ENCODE data around the gene SH3PXD2A. TPM values are rescaled to one million over a fixed set of nuclear protein-coding genes. Genes with fewer than 3 reads are reported as not detected.

SH3PXD2A gene
- total and polyA plus RNA-seq, 12 donors = 6.9 to 44.9 (median 34.4) TPM

GRCh38 chr10:103823706-103824272, 31.6 kb downstream of the SH3PXD2A start:
- WGBS, 2 donors = 70 to 73% methylated on average over 9 of the region's 9 CpGs
- H3K27ac ChIP-seq = no peak overlapping the region
- no peaks in the 10 kb centered on the region for H3K9me3 ChIP-seq
- peaks cover 11 to 74% (median 56%) of the 10 kb centered on the region in 9 donors for H3K4me1 ChIP-seq
- H3K4me3 ChIP-seq = no peak overlapping the region
- H3K36me3 ChIP-seq = no peaks in the 10 kb centered on the region
- intact Hi-C loops (cut with DNase I) = no loop called here
- DNase-seq (no peak), ATAC-seq (peak in 1 of 8 donors; percentile 26)
- no peak for TF ChIP-seq CTCF (IDR thresholded peaks at IDR 0.05)
- H3K27me3 ChIP-seq = no peaks in the 10 kb centered on the region

- peaks cover 11 to 77% (median 57%) of the 10 kb centered on the region in 9 donors for H3K4me1 ChIP-seq
- intact Hi-C loops (cut with DNase I) = no loop called here
- no peak for DNase-seq
- WGBS, 2 donors = 52 to 53% methylated on average over 3 of the region's 3 CpGs
- H3K27me3 ChIP-seq = no peaks in the 10 kb centered on the region
- no peak for ATAC-seq
- H3K9me3 ChIP-seq = no peaks in the 10 kb centered on the region
- no peak overlapping the region for H3K27ac ChIP-seq
- no peak for TF ChIP-seq CTCF (IDR thresholded peaks at IDR 0.05)
- H3K4me3 ChIP-seq = no peak overlapping the region
- no peaks in the 10 kb centered on the region for H3K36me3 ChIP-seq
Measured at GRCh38 chr10:103822800-103823199, 32.6 kb downstream of the SH3PXD2A start.

GRCh38 chr10:103822107-103822716, 33.2 kb downstream of the SH3PXD2A start:
- intact Hi-C loops (cut with DNase I) = no loop called here
- H3K27ac ChIP-seq = no peak overlapping the region
- H3K4me1 ChIP-seq = peaks cover 11 to 72% (median 57%) of the 10 kb centered on the region in 9 donors
- no peaks in the 10 kb centered on the region for H3K9me3 ChIP-seq
- DNase-seq = no peak
- H3K36me3 ChIP-seq = no peaks in the 10 kb centered on the region
- no peak overlapping the region for H3K4me3 ChIP-seq
- ATAC-seq = no peak
- no peaks in the 10 kb centered on the region for H3K27me3 ChIP-seq
- TF ChIP-seq CTCF (IDR thresholded peaks at IDR 0.05) = no peak
- 82 to 91% methylated on average over 5 of the region's 5 CpGs for WGBS, 2 donors

GRCh38 chr10:103820101-103821062, 35.0 kb downstream of the SH3PXD2A start:
- H3K27ac ChIP-seq = peak overlapping the region in 7 of 10 donors; percentile 22 to 73 (median 42)
- WGBS, 2 donors = 24 to 30% methylated on average over 18 to 19 of the region's 19 CpGs
- TF ChIP-seq CTCF (IDR thresholded peaks at IDR 0.05) = no peak
- H3K9me3 ChIP-seq = no peaks in the 10 kb centered on the region
- H3K4me1 ChIP-seq = peaks cover 11 to 75% (median 51%) of the 10 kb centered on the region in 9 donors
- ATAC-seq = peak; percentile 82 to 92 (median 88)
- peaks cover 0 to 10% (median 0%) of the 10 kb centered on the region in 9 donors for H3K36me3 ChIP-seq
- DNase-seq = peak; percentile 87
- H3K27me3 ChIP-seq = no peaks in the 10 kb centered on the region
- intact Hi-C loops (cut with DNase I) = no loop called here
- peak overlapping the region in 2 of 10 donors; percentile 14 to 21 for H3K4me3 ChIP-seq

Measured in heart right ventricle (tissue), 16 donors.